ENCODE results near the gene HAPLN3. TPM values are rescaled to one million over a fixed set of nuclear protein-coding genes. Genes with fewer than 3 reads are reported as not detected.

HAPLN3 gene
- total RNA-seq, 1 experiment from 2014 or later = 2.4 TPM

GRCh38 chr15:88863412-88863811 is 31.9 kb downstream of the HAPLN3 start:
- Histone ChIP-seq H3K27ac (no peak overlapping the region), H3K9me3 (ENCODE audit: insufficient read depth, low read depth) (no peaks in the 10 kb centered on the region), H3K9me2 (ENCODE audit: insufficient read depth) (no peaks in the 10 kb centered on the region), H3K4me3 (no peak overlapping the region), H3K27me3 (ENCODE audit: insufficient read depth, low read depth) (peaks cover 79% of the 10 kb centered on the region), H3K4me1 (replicated peaks; ENCODE audit: insufficient read depth) (no peaks in the 10 kb centered on the region), H3F3A (ENCODE audit: insufficient read depth, low read depth) (no peaks in the 10 kb centered on the region), H4K20me1 (ENCODE audit: insufficient read depth) (no peaks in the 10 kb centered on the region), H3K4me2 (no peak overlapping the region), H3K79me2 (ENCODE audit: low read depth) (no peaks in the 10 kb centered on the region), H3K36me3 (ENCODE audit: low read depth) (no peaks in the 10 kb centered on the region), H2AFZ (no peak overlapping the region)
- intact Hi-C loops (cut with micrococcal nuclease; ENCODE audit: unreplicated experiment) = no loop called here
- BruUV-seq (replicated peaks) = no TSS peak
- ChIA-PET CTCF (no interaction called here), POLR2A (ENCODE audit: unreplicated experiment) (no interaction called here)
- no peak for DNase-seq
- TF ChIP-seq CTCF (conservative IDR thresholded peaks at IDR 0.05) = no peak
- TF ChIP-seq EZH2 (IDR thresholded peaks at IDR 0.05; ENCODE audit: low read depth) = no peak

- Histone ChIP-seq H3K27me3 (ENCODE audit: insufficient read depth, low read depth) (peaks cover 69% of the 10 kb centered on the region), H3K4me2 (no peak overlapping the region), H4K20me1 (ENCODE audit: insufficient read depth) (no peaks in the 10 kb centered on the region), H2AFZ (no peak overlapping the region), H3K36me3 (ENCODE audit: low read depth) (no peaks in the 10 kb centered on the region), H3K9me3 (ENCODE audit: insufficient read depth, low read depth) (no peaks in the 10 kb centered on the region), H3K4me3 (no peak overlapping the region), H3K4me1 (replicated peaks; ENCODE audit: insufficient read depth) (no peaks in the 10 kb centered on the region), H3F3A (ENCODE audit: insufficient read depth, low read depth) (no peaks in the 10 kb centered on the region), H3K27ac (no peak overlapping the region), H3K79me2 (ENCODE audit: low read depth) (no peaks in the 10 kb centered on the region), H3K9me2 (ENCODE audit: insufficient read depth) (no peaks in the 10 kb centered on the region)
- intact Hi-C loops (cut with micrococcal nuclease; ENCODE audit: unreplicated experiment) = no loop called here
- no TSS peak for BruUV-seq (replicated peaks)
- TF ChIP-seq CTCF (conservative IDR thresholded peaks at IDR 0.05) = no peak
- ChIA-PET CTCF (no interaction called here), POLR2A (ENCODE audit: unreplicated experiment) (no interaction called here)
- DNase-seq = no peak
Measured at GRCh38 chr15:88860212-88860611, 35.1 kb downstream of the HAPLN3 start.

- no peak for TF ChIP-seq EZH2 (IDR thresholded peaks at IDR 0.05; ENCODE audit: low read depth)
- no peak for TF ChIP-seq CTCF (conservative IDR thresholded peaks at IDR 0.05)
- CTCF ChIA-PET = no interaction called here
Measured at GRCh38 chr15:88859550-88859949, 35.8 kb downstream of the HAPLN3 start.

More at GRCh38 chr15:88859550-88859949, 35.8 kb downstream of the HAPLN3 start:
- Histone ChIP-seq H3K36me3 (ENCODE audit: low read depth) (no peaks in the 10 kb centered on the region), H3K27me3 (ENCODE audit: insufficient read depth, low read depth) (peaks cover 69% of the 10 kb centered on the region), H4K20me1 (ENCODE audit: insufficient read depth) (no peaks in the 10 kb centered on the region), H3K79me2 (ENCODE audit: low read depth) (no peaks in the 10 kb centered on the region), H3K4me2 (no peak overlapping the region), H3K9me3 (ENCODE audit: insufficient read depth, low read depth) (no peaks in the 10 kb centered on the region), H3K4me3 (no peak overlapping the region), H3K9me2 (ENCODE audit: insufficient read depth) (no peaks in the 10 kb centered on the region), H3K27ac (no peak overlapping the region), H2AFZ (no peak overlapping the region), H3K4me1 (replicated peaks; ENCODE audit: insufficient read depth) (no peaks in the 10 kb centered on the region), H3F3A (ENCODE audit: insufficient read depth, low read depth) (no peaks in the 10 kb centered on the region)
- DNase-seq = no peak
- BruUV-seq (replicated peaks) = no TSS peak
- POLR2A ChIA-PET (ENCODE audit: unreplicated experiment) = no interaction called here
- intact Hi-C loops (cut with micrococcal nuclease; ENCODE audit: unreplicated experiment) = no loop called here
